Spleen (tissue), 11 donors: Measurements from ENCODE around the gene CELA2B. TPM values are rescaled to one million over a fixed set of nuclear protein-coding genes. Genes with fewer than 3 reads are reported as not detected.

Source experiments
- DNase-seq: peaks from one replicate; pipeline ENCODE4 v3.0.0-alpha.2; 2020
- H3K27ac ChIP-seq, 8 donors: fragments of 200-600 bp; sonication (generic) in 7 of 8; 1 replicate in 4 of 8; 2 replicates in 4 of 8; pipeline versions ENCODE4 v1.5.0 to v1.8.0; 2016 to 2021; ENCODE audit warnings: inconsistent platforms in 4 of 8, mild to moderate bottlenecking in 4 of 8, moderate library complexity in 1 of 8
- H3K27me3 ChIP-seq, 7 donors: fragments of 200-600 bp; sonication (generic) in 6 of 7; replicated peaks in 1 of 7; 1 replicate in 4 of 7; 2 replicates in 3 of 7; pipeline versions ENCODE4 v1.5.0 to v1.8.0; 2016 to 2021; ENCODE audit warnings: inconsistent platforms in 3 of 7, mild to moderate bottlenecking in 1 of 7
- H3K36me3 ChIP-seq, 6 donors: fragments of 200-600 bp; sonication (generic) in 5 of 6; 1 replicate in 4 of 6; 2 replicates in 2 of 6; pipeline versions ENCODE4 v1.5.0 to v1.8.0; 2016 to 2021; ENCODE audit warnings: inconsistent platforms in 2 of 6
- H3K4me1 ChIP-seq, 6 donors: fragments of 200-600 bp; sonication (generic) in 5 of 6; 1 replicate in 3 of 6; 2 replicates in 3 of 6; pipeline versions ENCODE4 v1.5.0 to v1.8.0; 2016 to 2021; ENCODE audit warnings: inconsistent platforms in 3 of 6
- H3K4me3 ChIP-seq, 8 donors: fragments of 200-600 bp; sonication (generic) in 7 of 8; 1 replicate in 4 of 8; 2 replicates in 4 of 8; pipeline versions ENCODE4 v1.5.0 to v1.8.0; 2016 to 2021; ENCODE audit warnings: inconsistent platforms in 4 of 8, mild to moderate bottlenecking in 4 of 8, moderate library complexity in 2 of 8
- H3K9me3 ChIP-seq, 8 donors: fragments of 200-600 bp; sonication (generic) in 7 of 8; 1 replicate in 4 of 8; 2 replicates in 4 of 8; pipeline versions ENCODE4 v1.5.0 to v1.8.0; 2016 to 2021; ENCODE audit warnings: inconsistent platforms in 4 of 8
- CTCF ChIP-seq, 11 experiments: fragments of 200-600 bp in 7 of 11; fragments of 450-650 bp in 4 of 11; sonication (generic) in 4 of 11; IDR thresholded peaks in 8 of 11; conservative IDR thresholded peaks in 3 of 11; 1 replicate in 7 of 11; 2 replicates in 4 of 11; pipeline versions ENCODE4 v1.4.0 to v1.8.0; 2016 to 2021; ENCODE audit warnings: antibody characterized with exemption in 11 of 11, inconsistent platforms in 4 of 11, mild to moderate bottlenecking in 1 of 11
- POLR2A ChIP-seq, 3 donors: fragments of 450-650 bp; IDR thresholded peaks; one replicate each; pipeline ENCODE4 v1.5.1; 2017; ENCODE audit warnings: antibody characterized with exemption in 3 of 3, mild to moderate bottlenecking in 1 of 3
- POLR2AphosphoS5 ChIP-seq, 3 donors: sonication (generic); formaldehyde crosslinking; IDR thresholded peaks; one replicate each; pipeline ENCODE4 v1.5.1; 2017; ENCODE audit warnings: antibody characterized with exemption in 3 of 3
- WGBS, 5 donors: extraction: QIAGEN DNeasy Blood & Tissue Kit in 3 of 5; methylation state at CpG; one replicate each; pipeline versions ENCODE4 v1.1.5 to v1.1.7; 2013 to 2018; 5-methylcytosine and 5-hydroxymethylcytosine counted together
- intact Hi-C: fragments of 100-400 bp; cut with DNase I; formaldehyde crosslinking; loops from one replicate; pipeline ENCODE4 v1.15.0; 2023; ENCODE audit warnings: low total_unique reads
- polyA plus RNA-seq, 3 donors: library from polyadenylated mRNA; stranded (reverse); fragments of 200-250 nt; gene quantifications; one replicate each; pipeline ENCODE4 v1.2.1, GENCODE V29; 2013
- total RNA-seq, 7 donors: library from RNA; depleted of rRNA in 3 of 7; stranded (reverse); fragments of >200 nt in 3 of 7; fragmentation: NEBNext Ultra II Directional in 4 of 7; extraction: Animal tissue kit (Norgen Biotek cat#: 25700) in 4 of 7; gene quantifications; one replicate each; pipeline versions ENCODE4 v1.1.0 to v1.2.1, GENCODE V29; 2016 to 2021
- donor health status: healthy with polysubstance abuse.
- donor health status: DM: no; HTN: no; CAD: no; lungs with moderate emphysema.
- donor health status: DM: no; HTN: no; CAD: no.
- donor health status: Bipolar disorder and iron deficiency.
- donor health status: healthy.
- donor health status: DM: no; HTN: no; CAD: no.
- donor health status: DM: yes; HTN: yes; CAD: no.

Gene CELA2B
- total and polyA plus RNA-seq, 10 donors: 0.14 TPM; not detected in 9

- Histone ChIP-seq H3K4me3 (no peak overlapping the region), H3K36me3 (no peaks in the 10 kb centered on the region), H3K4me1 (peaks cover 0 to 3% (median 0%) of the 10 kb centered on the region in 6 donors), H3K27me3 (peaks cover 0 to 32% (median 0%) of the 10 kb centered on the region in 7 donors), H3K9me3 (no peaks in the 10 kb centered on the region), H3K27ac (no peak overlapping the region)
- no peak for TF ChIP-seq CTCF (IDR thresholded peaks at IDR 0.05 in 8 of 11, conservative IDR thresholded peaks at IDR 0.05 in 3 of 11)
- intact Hi-C loops: no loop called here
- WGBS, 5 donors: 71 to 92% (median 79%) methylated on average over 4 to 5 of the region's 5 CpGs
- DNase-seq: no peak
Measured at GRCh38 chr1:15443281-15443680, 32.6 kb upstream of the CELA2B start.

- DNase-seq: no peak
- H3K4me1 ChIP-seq: peaks cover 0 to 3% (median 0%) of the 10 kb centered on the region in 6 donors
- no peak overlapping the region for H3K4me3 ChIP-seq
- intact Hi-C loops: no loop called here
- 79 to 89% (median 84%) methylated on average over 16 to 17 of the region's 17 CpGs for WGBS, 5 donors
- H3K27me3 ChIP-seq: peaks cover 0 to 32% (median 0%) of the 10 kb centered on the region in 7 donors
- no peaks in the 10 kb centered on the region for H3K36me3 ChIP-seq
- no peak overlapping the region for H3K27ac ChIP-seq
- no peaks in the 10 kb centered on the region for H3K9me3 ChIP-seq
- TF ChIP-seq CTCF (IDR thresholded peaks at IDR 0.05 in 8 of 11, conservative IDR thresholded peaks at IDR 0.05 in 3 of 11) (no peak), POLR2AphosphoS5 (IDR thresholded peaks at IDR 0.05) (no peak), POLR2A (IDR thresholded peaks at IDR 0.05) (no peak)
Measured at GRCh38 chr1:15444468-15445389, 31.2 kb upstream of the CELA2B start.

GRCh38 chr1:15445390-15446122 is 30.3 kb upstream of the CELA2B start:
- peaks cover 0 to 3% (median 0%) of the 10 kb centered on the region in 6 donors for H3K4me1 ChIP-seq
- no peak for DNase-seq
- WGBS, 5 donors: 63 to 78% (median 65%) methylated on average over 14 of the region's 14 CpGs
- no peak overlapping the region for H3K27ac ChIP-seq
- intact Hi-C loops: no loop called here
- no peaks in the 10 kb centered on the region for H3K9me3 ChIP-seq
- peaks cover 0 to 32% (median 0%) of the 10 kb centered on the region in 7 donors for H3K27me3 ChIP-seq
- no peaks in the 10 kb centered on the region for H3K36me3 ChIP-seq
- no peak overlapping the region for H3K4me3 ChIP-seq
- no peak for TF ChIP-seq POLR2A (IDR thresholded peaks at IDR 0.05)
- TF ChIP-seq CTCF (IDR thresholded peaks at IDR 0.05 in 8 of 11, conservative IDR thresholded peaks at IDR 0.05 in 3 of 11): no peak
- no peak for TF ChIP-seq POLR2AphosphoS5 (IDR thresholded peaks at IDR 0.05)

- TF ChIP-seq POLR2AphosphoS5 (IDR thresholded peaks at IDR 0.05) (no peak), CTCF (IDR thresholded peaks at IDR 0.05 in 8 of 11, conservative IDR thresholded peaks at IDR 0.05 in 3 of 11) (no peak), POLR2A (IDR thresholded peaks at IDR 0.05) (no peak)
- H3K27ac ChIP-seq: no peak overlapping the region
- whole genome bisulfite sequencing, 5 donors: 72 to 82% (median 73%) methylated on average over 4 of the region's 4 CpGs
- DNase-seq: no peak
- intact Hi-C loops: no loop called here
- no peak overlapping the region for H3K4me3 ChIP-seq
- no peaks in the 10 kb centered on the region for H3K9me3 ChIP-seq
- peaks cover 0 to 32% (median 0%) of the 10 kb centered on the region in 7 donors for H3K27me3 ChIP-seq
- peaks cover 0 to 3% (median 0%) of the 10 kb centered on the region in 6 donors for H3K4me1 ChIP-seq
- no peaks in the 10 kb centered on the region for H3K36me3 ChIP-seq
Measured at GRCh38 chr1:15446212-15446611, 29.7 kb upstream of the CELA2B start.
